B cell (primary cell): Measurements from ENCODE around the gene SLC6A12.

Experiments used
- CTCF ChIP-seq: fragments of 200-600 bp; IDR thresholded peaks from one replicate; pipeline ENCODE4 v1.8.0; 2022; ENCODE audit warnings: antibody characterized with exemption, mild to moderate bottlenecking
- EZH2 ChIP-seq: IDR thresholded peaks from 2 replicates; pipeline ENCODE4 v1.6.1; 2012; ENCODE audit warnings: borderline replicate concordance, low read depth, mild to moderate bottlenecking, moderate library complexity, low read length; ENCODE audit not compliant: insufficient read depth, poor library complexity, severe bottlenecking

- TF ChIP-seq CTCF: no peak
- TF ChIP-seq EZH2: no peak
Observed at GRCh38 chr12:240566-240965, 26.6 kb upstream of the SLC6A12 start.
